GM12891 (cell line): Measurements from ENCODE around the gene C2CD3.

Source experiments
- POLR2A ChIP-seq: IDR thresholded peaks from 2 replicates; pipeline ENCODE4 v1.6.1; 2011; ENCODE audit warnings: low read depth, low read length, control low read depth
- POLR2AphosphoS5 ChIP-seq: IDR thresholded peaks from 2 replicates; pipeline ENCODE4 v1.6.1; 2011; ENCODE audit warnings: low read depth, low read length, control low read depth
- SPI1 ChIP-seq: IDR thresholded peaks from 2 replicates; pipeline ENCODE4 v1.6.1; 2011; ENCODE audit warnings: low read depth, low read length, control low read depth
- TAF1 ChIP-seq: IDR thresholded peaks from 2 replicates; pipeline ENCODE4 v1.6.1; 2011; ENCODE audit warnings: low read depth, low read length, control low read depth

- TF ChIP-seq POLR2A (no peak), POLR2AphosphoS5 (no peak), SPI1 (no peak), TAF1 (no peak)
These were observed 101.4 kb downstream of the C2CD3 start for GRCh38 chr11:74069146-74070046.
